OCI-LY1 (cell line): ENCODE data around the gene ADARB2.

Source experiments
- H2AFZ ChIP-seq: fragments of 200-600 bp; sonication (generic), shearing (Covaris generic); 2 replicates; pipeline ENCODE4 v1.6.0; 2014; ENCODE audit warnings: antibody characterized with exemption, mild to moderate bottlenecking, low read length
- H3F3A ChIP-seq: fragments of 200-600 bp; sonication (generic), shearing (Covaris generic); 2 replicates; pipeline ENCODE4 v1.6.0; 2014; ENCODE audit warnings: mild to moderate bottlenecking, antibody characterized with exemption, low read length, moderate library complexity; ENCODE audit not compliant: insufficient read depth
- H3K27ac ChIP-seq: fragments of 200-600 bp; sonication (generic); 2 replicates; pipeline ENCODE4 v1.5.1; 2014; ENCODE audit warnings: low read length, mixed run types, mild to moderate bottlenecking, low read depth; ENCODE audit not compliant: poor library complexity, severe bottlenecking
- H3K27me3 ChIP-seq: fragments of 200-600 bp; sonication (generic); 2 replicates; pipeline ENCODE4 v1.6.0; 2014; ENCODE audit warnings: antibody characterized with exemption, mild to moderate bottlenecking, low read length, moderate library complexity; ENCODE audit not compliant: insufficient read depth
- H3K36me3 ChIP-seq: fragments of 200-600 bp; sonication (generic); 2 replicates; pipeline ENCODE4 v1.6.1; 2014; ENCODE audit warnings: mild to moderate bottlenecking, antibody characterized with exemption, low read length, moderate library complexity, mixed read lengths; ENCODE audit not compliant: insufficient read depth
- H3K4me1 ChIP-seq: fragments of 200-600 bp; sonication (generic); 2 replicates; pipeline ENCODE4 v1.5.1; 2014; ENCODE audit warnings: mild to moderate bottlenecking, low read length, moderate library complexity; ENCODE audit not compliant: insufficient read depth, severe bottlenecking
- H3K4me2 ChIP-seq: fragments of 200-600 bp; sonication (generic), shearing (Covaris generic); 2 replicates; pipeline ENCODE4 v1.6.1; 2014; ENCODE audit warnings: low read length
- H3K4me3 ChIP-seq: fragments of 200-600 bp; sonication (generic); 2 replicates; pipeline ENCODE4 v1.5.1; 2014; ENCODE audit warnings: low read length, low read depth, mild to moderate bottlenecking, mixed read lengths; ENCODE audit not compliant: poor library complexity, severe bottlenecking
- H3K79me2 ChIP-seq: fragments of 200-600 bp; shearing (Covaris generic); 2 replicates; pipeline ENCODE4 v1.6.1; 2016; ENCODE audit warnings: mixed run types, low read length, mixed read lengths; ENCODE audit not compliant: insufficient read depth
- H3K9ac ChIP-seq: fragments of 200-600 bp; sonication (generic), shearing (Covaris generic); 2 replicates; pipeline ENCODE4 v1.6.1; 2014; ENCODE audit warnings: mild to moderate bottlenecking, low read length, mixed read lengths
- H3K9me2 ChIP-seq: fragments of 200-600 bp; sonication (generic), shearing (Covaris generic); 2 replicates; pipeline ENCODE4 v1.6.1; 2014; ENCODE audit warnings: low read depth, mild to moderate bottlenecking, low read length, mixed read lengths
- H3K9me3 ChIP-seq: fragments of 200-600 bp; shearing (Covaris generic); 2 replicates; pipeline ENCODE4 v1.6.1; 2014; ENCODE audit warnings: low read length, mixed read lengths
- H4K20me1 ChIP-seq: fragments of 200-600 bp; sonication (generic), shearing (Covaris generic); 2 replicates; pipeline ENCODE4 v1.6.0; 2016; ENCODE audit warnings: mild to moderate bottlenecking, low read length; ENCODE audit not compliant: insufficient read depth
- CTCF ChIP-seq: fragments of 200-600 bp; sonication (generic), shearing (Covaris generic); IDR thresholded peaks from 2 replicates; pipeline ENCODE4 v1.5.1; 2017; ENCODE audit warnings: mild to moderate bottlenecking, antibody characterized with exemption, low read length, moderate library complexity, mixed read lengths
- EZH2 ChIP-seq: fragments of 200-600 bp; sonication (generic), shearing (Covaris generic); IDR thresholded peaks from 2 replicates; pipeline ENCODE4 v1.8.0; 2017; ENCODE audit warnings: borderline replicate concordance, mixed run types, mild to moderate bottlenecking, antibody characterized with exemption, low read length, moderate library complexity, mixed read lengths

ADARB2 gene

DNA sequence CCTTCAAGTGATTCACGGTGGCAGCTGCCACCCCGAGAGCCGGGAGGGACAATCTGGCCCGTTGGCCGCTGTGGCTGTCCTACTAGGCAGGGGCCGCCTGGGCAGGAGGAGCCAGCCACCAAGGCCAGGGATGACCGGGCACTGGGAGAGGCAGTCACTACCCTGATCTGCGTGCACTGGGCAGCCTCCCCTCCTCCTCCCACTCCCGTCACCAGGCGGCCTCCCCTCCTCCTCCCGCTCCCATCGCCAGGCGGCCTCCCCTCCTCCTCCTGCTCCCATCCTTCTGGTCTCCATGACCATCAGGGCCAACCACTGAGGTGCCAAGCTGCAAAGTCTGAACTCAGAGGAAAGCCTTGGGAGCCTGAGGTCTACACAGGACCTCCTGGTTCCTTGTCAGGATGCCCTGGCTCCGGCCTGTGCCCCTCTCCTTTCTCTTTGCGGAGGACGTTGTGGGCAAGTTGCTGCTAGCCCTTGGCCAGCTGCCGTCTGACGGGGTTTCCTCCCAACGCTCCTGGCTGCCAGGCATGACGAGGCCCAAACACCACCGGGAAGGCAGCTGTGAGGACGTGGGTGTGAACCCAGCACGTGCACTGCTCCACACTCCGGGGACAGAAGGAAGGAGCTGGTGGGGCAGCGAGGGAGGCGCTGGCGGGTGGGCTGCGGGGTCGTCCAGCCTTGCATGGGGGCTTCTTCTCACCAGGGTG is 550.0 kb downstream of the ADARB2 start:
- no peaks in the 10 kb centered on the region for H3K9me3 ChIP-seq
- H3K9me2 ChIP-seq: no peaks in the 10 kb centered on the region
- no peak overlapping the region for H3K4me2 ChIP-seq
- H3K4me3 ChIP-seq: no peak overlapping the region
- no peaks in the 10 kb centered on the region for H3K4me1 ChIP-seq
- H3K36me3 ChIP-seq: no peaks in the 10 kb centered on the region; the same call in 1 of the 2 replicates
- H3F3A ChIP-seq: no peaks in the 10 kb centered on the region
- no peak overlapping the region for H3K9ac ChIP-seq
- H4K20me1 ChIP-seq: no peaks in the 10 kb centered on the region
- TF ChIP-seq EZH2: no peak
- no peak for TF ChIP-seq CTCF
- H3K27ac ChIP-seq: no peak overlapping the region
- no peak overlapping the region for H2AFZ ChIP-seq
- peaks cover 10% of the 10 kb centered on the region; the same call in 1 of the 2 replicates for H3K27me3 ChIP-seq
- H3K79me2 ChIP-seq: no peaks in the 10 kb centered on the region

DNA sequence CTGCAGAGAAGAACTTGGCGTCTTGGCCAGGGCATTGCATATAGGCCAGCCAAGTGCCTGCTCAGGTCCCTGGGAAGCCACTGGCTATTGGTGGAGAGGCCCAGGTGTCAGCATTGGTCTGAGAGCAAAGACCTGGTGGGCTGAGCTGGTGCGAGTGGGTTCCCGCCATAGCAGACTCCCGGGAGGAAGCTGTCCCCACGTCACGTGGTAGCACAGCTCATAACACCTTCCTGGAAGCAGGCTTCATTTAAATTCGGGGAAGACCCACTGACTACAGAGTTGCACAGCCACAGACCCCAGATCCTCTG is 550.7 kb downstream of the ADARB2 start:
- H3K27ac ChIP-seq: no peak overlapping the region
- peaks cover 10% of the 10 kb centered on the region; the same call in 1 of the 2 replicates for H3K27me3 ChIP-seq
- no peaks in the 10 kb centered on the region for H3K4me1 ChIP-seq
- H3K9me3 ChIP-seq: no peaks in the 10 kb centered on the region
- TF ChIP-seq EZH2 (no peak), CTCF (no peak)
- no peak overlapping the region for H3K4me2 ChIP-seq
- H3F3A ChIP-seq: no peaks in the 10 kb centered on the region
- H3K4me3 ChIP-seq: no peak overlapping the region
- H2AFZ ChIP-seq: no peak overlapping the region
- no peaks in the 10 kb centered on the region; the same call in 1 of the 2 replicates for H3K36me3 ChIP-seq
- H3K9me2 ChIP-seq: no peaks in the 10 kb centered on the region
- no peak overlapping the region for H3K9ac ChIP-seq
- no peaks in the 10 kb centered on the region for H4K20me1 ChIP-seq
- H3K79me2 ChIP-seq: no peaks in the 10 kb centered on the region

DNA sequence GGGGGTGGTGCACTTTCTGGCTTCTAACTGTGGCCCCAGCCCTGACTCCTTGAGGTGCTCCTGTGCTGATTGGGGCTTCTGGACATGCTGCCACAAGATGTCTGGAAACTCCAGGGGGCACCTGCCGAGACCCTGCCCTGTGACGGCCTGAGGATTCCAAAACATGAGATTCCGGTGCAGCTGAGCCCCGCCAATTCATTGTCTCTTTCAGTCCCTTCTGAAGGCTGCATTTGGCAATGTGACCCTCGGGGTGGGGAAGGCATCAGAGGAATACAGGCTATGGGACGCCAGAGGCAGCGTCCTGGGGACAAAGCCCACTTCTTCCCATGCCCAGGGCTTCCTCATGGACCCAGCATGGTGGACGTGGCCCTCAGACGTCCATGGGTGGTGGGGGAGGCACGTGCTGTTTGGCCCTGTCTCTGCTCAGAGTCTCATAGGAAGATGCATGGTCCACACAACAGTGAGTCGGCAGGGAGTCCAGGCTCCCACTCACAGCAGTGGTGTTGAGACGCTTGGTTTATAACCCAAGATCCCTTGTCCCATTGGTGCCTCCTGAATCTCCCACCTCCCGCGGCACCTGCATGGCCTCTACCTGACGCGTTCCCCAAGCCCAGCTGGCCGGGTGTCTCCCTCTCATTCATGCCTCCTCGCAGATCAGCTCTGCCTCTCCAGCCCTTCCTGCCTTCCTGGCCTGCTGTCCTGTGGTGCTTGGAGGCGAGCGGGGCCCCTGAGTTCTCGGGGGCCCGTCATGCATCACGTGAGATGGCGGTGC is 551.2 kb downstream of the ADARB2 start:
- TF ChIP-seq CTCF (no peak), EZH2 (no peak)
- peaks cover 10% of the 10 kb centered on the region; the same call in 1 of the 2 replicates for H3K27me3 ChIP-seq
- H3K9ac ChIP-seq: no peak overlapping the region
- no peaks in the 10 kb centered on the region for H3F3A ChIP-seq
- no peak overlapping the region for H2AFZ ChIP-seq
- H3K79me2 ChIP-seq: no peaks in the 10 kb centered on the region
- no peak overlapping the region for H3K4me3 ChIP-seq
- no peaks in the 10 kb centered on the region; the same call in 1 of the 2 replicates for H3K36me3 ChIP-seq
- no peak overlapping the region for H3K27ac ChIP-seq
- H4K20me1 ChIP-seq: no peaks in the 10 kb centered on the region
- no peaks in the 10 kb centered on the region for H3K9me2 ChIP-seq
- H3K4me2 ChIP-seq: no peak overlapping the region
- H3K9me3 ChIP-seq: no peaks in the 10 kb centered on the region
- no peaks in the 10 kb centered on the region for H3K4me1 ChIP-seq
